Islet precursor cell (in vitro differentiated cells): ENCODE results near the gene MTFP1.
"Not testable (repeated sequence)": the region's sequence is repeated elsewhere in the genome, so short reads cannot be mapped to it uniquely, and the experiment has no call there.

Experiments used
- DNase-seq: peaks from one replicate; pipeline ENCODE4 v3.0.0-alpha.2; 2018

The MTFP1 gene

GRCh38 chr22:30425616-30426387, at the start of gene MTFP1:
Gene MTFP1 (plus strand): TSS chr22:30425768. CDS start chr22:30425880, 112 bp downstream.
- peak; percentile 91 for DNase-seq

GRCh38 chr22:30380011-30380410, 45.6 kb upstream of the MTFP1 start:
- DNase-seq, result no peak

GRCh38 chr22:30381264-30381663, 44.3 kb upstream of the MTFP1 start:
- no peak for DNase-seq

GRCh38 chr22:30382340-30382739, 43.2 kb upstream of the MTFP1 start:
- no peak for DNase-seq

GRCh38 chr22:30383061-30383460, 42.5 kb upstream of the MTFP1 start:
- DNase-seq, result no peak

- no peak for DNase-seq
Observed at GRCh38 chr22:30385942-30386341, 39.6 kb upstream of the MTFP1 start.

GRCh38 chr22:30386608-30386959, 39.0 kb upstream of the MTFP1 start:
- no peak for DNase-seq

GRCh38 chr22:30386960-30387827, 38.4 kb upstream of the MTFP1 start, which contains the start of gene RNF215:
Gene RNF215 (minus strand): TSS chr22:30387411. CDS start chr22:30387313, 98 bp downstream.
- DNase-seq, result peak; percentile 92

- peak; percentile 75 for DNase-seq
Observed at GRCh38 chr22:30390974-30391691, 34.4 kb upstream of the MTFP1 start.

- DNase-seq, result no peak
Observed at GRCh38 chr22:30392661-30393321, 32.8 kb upstream of the MTFP1 start.

GRCh38 chr22:30393322-30393680, 32.3 kb upstream of the MTFP1 start:
- DNase-seq, result no peak

GRCh38 chr22:30393885-30394284, 31.7 kb upstream of the MTFP1 start:
- DNase-seq, result no peak

- peak; percentile 71 for DNase-seq
Observed at GRCh38 chr22:30396871-30397655, 28.5 kb upstream of the MTFP1 start, which contains the start of gene SEC14L2. Gene SEC14L2 (plus strand): TSS chr22:30397018. CDS start chr22:30397117, 99 bp downstream.

GRCh38 chr22:30397656-30398635, 27.6 kb upstream of the MTFP1 start:
- DNase-seq, result no peak

GRCh38 chr22:30398685-30399680, 26.6 kb upstream of the MTFP1 start:
- DNase-seq, result no peak

- DNase-seq, result no peak
Observed at GRCh38 chr22:30399718-30400117, 25.9 kb upstream of the MTFP1 start.

GRCh38 chr22:30400159-30400558, 25.4 kb upstream of the MTFP1 start:
- DNase-seq, result no peak

- not testable (repeated sequence) for DNase-seq
Observed at GRCh38 chr22:30401024-30401423, 24.5 kb upstream of the MTFP1 start.
